Bronchial smooth muscle cell (primary cell): ENCODE data around the gene IL11RA. TPM values are rescaled to one million over a fixed set of nuclear protein-coding genes. Genes with fewer than 3 reads are reported as not detected.

Experiments used
- total RNA-seq: library from RNA; depleted of rRNA; stranded (reverse); fragments of >200 nt; gene quantifications from 2 replicates; pipeline ENCODE4 v1.2.1, GENCODE V29; 2014

IL11RA gene
- total RNA-seq = 14.0 and 16.3 TPM in 2 replicates

GRCh38 chr9:34651876-34652601, at the start of gene IL11RA:
Gene IL11RA (plus strand): TSS chr9:34652185. CDS start chr9:34655218, 3,033 bp downstream.

GRCh38 chr9:34611811-34612787, 39.9 kb upstream of the IL11RA start, which contains the start of gene RPP25L:
Gene RPP25L (minus strand): TSS chr9:34612097. CDS start chr9:34611296, 801 bp downstream.

GRCh38 chr9:34620061-34620994, 31.7 kb upstream of the IL11RA start, which contains the start of gene DCTN3:
Gene DCTN3 (minus strand): TSS chr9:34620495. CDS start chr9:34620464, 31 bp downstream.

GRCh38 chr9:34628656-34629490, 23.1 kb upstream of the IL11RA start, which contains the start of gene ARID3C:
Gene ARID3C (minus strand): TSS chr9:34629066. CDS start chr9:34628014, 1,052 bp downstream.

GRCh38 chr9:34637356-34638137, 14.4 kb upstream of the IL11RA start, which contains the start of gene SIGMAR1:
Gene SIGMAR1 (minus strand): TSS chr9:34637787. CDS start chr9:34637697, 90 bp downstream.

GRCh38 chr9:34646211-34647083, 5.5 kb upstream of the IL11RA start, which contains the start of gene GALT:
Gene GALT (plus strand): TSS chr9:34646675. CDS start chr9:34646705, 30 bp downstream.

GRCh38 chr9:34662526-34663302, 10.7 kb downstream of the IL11RA start, which contains the start of gene CCL27:
Gene CCL27 (minus strand): TSS chr9:34662657. CDS start chr9:34662633, 24 bp downstream.

GRCh38 chr9:34690983-34691935, 39.3 kb downstream of the IL11RA start, which contains the start of gene CCL19:
Gene CCL19 (minus strand): TSS chr9:34691276. CDS start chr9:34691139, 137 bp downstream.

GRCh38 chr9:34710023-34710422, 58.0 kb downstream of the IL11RA start, which contains the start of gene CCL21:
Gene CCL21 (minus strand): TSS chr9:34710136. CDS start chr9:34710066, 70 bp downstream.

Other genes starting within 250 kb of the IL11RA start
- gene FAM219A, start 193.6 kb upstream of the IL11RA start, total RNA-seq = 2.8 and 3.5 TPM in 2 replicates
- gene DNAI1, start 193.4 kb upstream of the IL11RA start, total RNA-seq = 0.34 TPM in 1 of 2 replicates, not detected in the other
- 0.16 and 0.26 TPM in 2 replicates for gene ENHO, start 129.2 kb upstream of the IL11RA start, total RNA-seq
- gene CNTFR, start 62.5 kb upstream of the IL11RA start, total RNA-seq = not detected in 2 replicates
- 22.2 and 24.9 TPM in 2 replicates for gene RPP25L, start 40.1 kb upstream of the IL11RA start, total RNA-seq
- gene DCTN3, start 31.7 kb upstream of the IL11RA start, total RNA-seq = 160 and 173 TPM in 2 replicates
- gene ARID3C, start 23.1 kb upstream of the IL11RA start, total RNA-seq = not detected in 2 replicates
- gene SIGMAR1, start 14.4 kb upstream of the IL11RA start, total RNA-seq = 34.8 and 34.9 TPM in 2 replicates
- gene GALT, start 5.5 kb upstream of the IL11RA start, total RNA-seq = 34.5 and 41.1 TPM in 2 replicates
- gene CCL27, start 10.5 kb downstream of the IL11RA start, total RNA-seq = 0.09 TPM in 1 of 2 replicates, not detected in the other
- not detected in 2 replicates for gene CCL19, start 39.1 kb downstream of the IL11RA start, total RNA-seq
- gene CCL21, start 58.0 kb downstream of the IL11RA start, total RNA-seq = not detected in 2 replicates